OCI-LY7 (cell line): ENCODE data around the gene OR52W1.

Experiments
- EZH2phosphoT487 ChIP-seq: fragments of 200-600 bp; sonication (generic); IDR thresholded peaks from 2 replicates; pipeline ENCODE4 v1.6.1; 2018; ENCODE audit warnings: low read depth, borderline replicate concordance, mild to moderate bottlenecking, mixed run types, antibody characterized with exemption, low read length, moderate library complexity, mixed read lengths
- TF ChIP-seq, protein P1 (sequence below): fragments of 200-600 bp; sonication (generic); conservative IDR thresholded peaks from 2 replicates; pipeline ENCODE4 v1.5.1; 2014; ENCODE audit warnings: mild to moderate bottlenecking, antibody characterized with exemption, low read length, moderate library complexity, mixed read lengths

GRCh38 chr11:6201481-6201880 lies 2.5 kb downstream of the OR52W1 start:
- TF ChIP-seq, protein P1, sequence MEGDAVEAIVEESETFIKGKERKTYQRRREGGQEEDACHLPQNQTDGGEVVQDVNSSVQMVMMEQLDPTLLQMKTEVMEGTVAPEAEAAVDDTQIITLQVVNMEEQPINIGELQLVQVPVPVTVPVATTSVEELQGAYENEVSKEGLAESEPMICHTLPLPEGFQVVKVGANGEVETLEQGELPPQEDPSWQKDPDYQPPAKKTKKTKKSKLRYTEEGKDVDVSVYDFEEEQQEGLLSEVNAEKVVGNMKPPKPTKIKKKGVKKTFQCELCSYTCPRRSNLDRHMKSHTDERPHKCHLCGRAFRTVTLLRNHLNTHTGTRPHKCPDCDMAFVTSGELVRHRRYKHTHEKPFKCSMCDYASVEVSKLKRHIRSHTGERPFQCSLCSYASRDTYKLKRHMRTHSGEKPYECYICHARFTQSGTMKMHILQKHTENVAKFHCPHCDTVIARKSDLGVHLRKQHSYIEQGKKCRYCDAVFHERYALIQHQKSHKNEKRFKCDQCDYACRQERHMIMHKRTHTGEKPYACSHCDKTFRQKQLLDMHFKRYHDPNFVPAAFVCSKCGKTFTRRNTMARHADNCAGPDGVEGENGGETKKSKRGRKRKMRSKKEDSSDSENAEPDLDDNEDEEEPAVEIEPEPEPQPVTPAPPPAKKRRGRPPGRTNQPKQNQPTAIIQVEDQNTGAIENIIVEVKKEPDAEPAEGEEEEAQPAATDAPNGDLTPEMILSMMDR = no peak
- TF ChIP-seq EZH2phosphoT487 = no peak
